Subcutaneous adipose tissue (tissue), 4 donors: ENCODE data around the gene DHX57. TPM values are rescaled to one million over a fixed set of nuclear protein-coding genes. Genes with fewer than 3 reads are reported as not detected.

Experiments
- CTCF ChIP-seq: fragments of 450-650 bp; IDR thresholded peaks from one replicate; pipeline ENCODE4 v1.5.1; 2016; ENCODE audit warnings: low read depth, mild to moderate bottlenecking, control low read depth, antibody characterized with exemption, moderate library complexity
- total RNA-seq, 4 donors: library from RNA; depleted of rRNA; stranded (reverse); fragments of >200 nt; gene quantifications; one replicate each; pipeline ENCODE4 v1.1.0, GENCODE V29; 2016

DHX57 gene
- total RNA-seq, 4 donors from 2014 or later: 12.6 to 19.1 (median 14.6) TPM

GRCh38 chr2:38889045-38889444 lies 13.3 kb upstream of the DHX57 start:
- TF ChIP-seq CTCF: no peak

- TF ChIP-seq CTCF: no peak
Measured at GRCh38 chr2:38887902-38888554, 12.3 kb upstream of the DHX57 start.

- no peak for TF ChIP-seq CTCF
Measured at GRCh38 chr2:38887347-38887746, 11.6 kb upstream of the DHX57 start.

- no peak for TF ChIP-seq CTCF
Measured at GRCh38 chr2:38886063-38886462, 10.3 kb upstream of the DHX57 start.

- TF ChIP-seq CTCF: no peak
Measured at GRCh38 chr2:38876407-38876806, 673 bp upstream of the DHX57 start.

- TF ChIP-seq CTCF: no peak
Measured at GRCh38 chr2:38875227-38875575, 533 bp downstream of the DHX57 start.

GRCh38 chr2:38873763-38874162 lies 2.0 kb downstream of the DHX57 start:
- TF ChIP-seq CTCF: no peak
